A375 (cell line): Measurements from ENCODE around the gene TMPRSS3. TPM values are rescaled to one million over a fixed set of nuclear protein-coding genes. Genes with fewer than 3 reads are reported as not detected.

Experiments used
- small RNA-seq: library from RNA; depleted of rRNA; stranded (forward); fragments of <200 nt; gene quantifications from one replicate; pipeline ENCODE3, GENCODE V24; 2014
- total RNA-seq: library from RNA; depleted of rRNA; stranded (reverse); fragments of >200 nt; shearing (Covaris generic); gene quantifications from 2 replicates; pipeline ENCODE4 v1.2.3, GENCODE V29; 2014; rRNA removed

Gene TMPRSS3
- 0.45 and 0.79 TPM in 2 replicates for total RNA-seq

GRCh38 chr21:42395905-42396651, at the start of gene TMPRSS3:
TMPRSS3 (minus strand) TSS chr21:42396052; CDS start chr21:42395417, 635 bp downstream.

DNA sequence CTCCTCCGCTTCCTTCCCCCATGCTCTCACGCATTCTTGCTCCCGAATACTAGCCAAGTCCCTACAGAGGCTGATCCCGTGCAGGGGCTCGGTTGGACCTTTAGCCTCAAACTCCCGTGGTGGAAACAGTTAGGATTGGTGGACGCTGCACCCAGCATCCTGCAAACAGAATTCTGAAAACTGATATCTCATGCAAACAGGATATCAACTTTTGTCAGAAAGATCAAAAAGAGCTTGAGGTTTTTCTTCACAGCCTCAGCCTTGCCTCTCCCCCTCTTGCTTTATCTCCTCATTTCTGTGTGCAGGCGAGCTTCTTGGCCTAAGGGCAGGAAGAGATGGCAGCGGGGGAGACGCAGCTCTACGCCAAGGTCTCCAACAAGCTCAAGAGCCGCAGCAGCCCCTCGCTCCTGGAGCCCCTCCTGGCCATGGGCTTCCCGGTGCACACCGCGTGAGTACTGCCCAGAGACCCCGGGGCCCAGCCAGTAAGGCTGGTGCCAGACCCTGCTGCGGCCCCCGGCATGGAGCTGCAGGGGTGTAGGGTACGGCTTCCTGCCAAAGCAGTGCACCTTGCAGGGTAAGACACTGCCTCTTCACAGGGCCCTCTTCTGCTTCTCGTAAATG, 7.9 kb upstream of the TMPRSS3 start, which contains the start of gene UBASH3A:
Gene UBASH3A, plus strand, starts transcription at position 292 of the 621 bp plus-strand sequence. Its CDS starts 44 bp downstream, at position 336.

GRCh38 chr21:42366292-42367010, 29.4 kb downstream of the TMPRSS3 start, which contains the start of gene TFF1:
TFF1 (minus strand) TSS chr21:42366535; CDS start chr21:42366495, 40 bp downstream.

DNA sequence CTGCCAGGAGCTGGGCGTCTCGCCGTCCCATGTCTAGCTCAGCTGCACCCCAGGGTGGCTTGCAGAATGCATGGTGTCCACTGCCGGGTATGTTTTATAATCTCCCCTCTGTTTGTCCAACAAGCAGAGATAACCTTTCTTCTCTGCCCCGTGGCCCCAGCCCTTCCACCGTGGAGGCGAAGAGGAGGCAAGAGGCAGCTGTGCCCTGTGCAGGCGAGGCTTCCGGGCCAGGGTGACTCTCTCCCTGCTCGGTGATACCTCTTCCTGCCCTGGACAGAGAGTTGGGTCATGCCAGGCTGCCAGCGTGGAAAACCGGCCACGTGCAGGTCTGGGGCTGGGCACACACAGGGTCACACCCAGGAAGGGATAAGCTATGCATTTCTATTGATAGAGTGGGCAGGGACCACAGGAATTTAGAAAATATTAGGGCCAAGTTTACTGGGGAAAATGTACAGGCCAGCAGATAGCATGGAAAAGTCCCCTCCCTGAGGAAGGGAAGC, 44.9 kb downstream of the TMPRSS3 start, which contains the start of gene TFF2:
Gene TFF2, minus strand, starts transcription at position 68 of the 500 bp plus-strand sequence. Its CDS starts 37 bp downstream, at position 31.

Small RNA genes within 50 kb of the gene (small RNA-seq; reads per million reads assigned to genes)
- not detected for gene RNU6-1149P

Other genes starting within 250 kb of the TMPRSS3 start
- 2.6 and 3.9 TPM in 2 replicates for gene ABCG1, start 176.9 kb downstream of the TMPRSS3 start, total RNA-seq
- 0.40 and 2.5 TPM in 2 replicates for gene TFF3, start 80.6 kb downstream of the TMPRSS3 start, total RNA-seq
- gene TFF2, start 45.1 kb downstream of the TMPRSS3 start, total RNA-seq = 2.3 and 2.8 TPM in 2 replicates
- not detected in 2 replicates for gene TFF1, start 29.5 kb downstream of the TMPRSS3 start, total RNA-seq
- not detected in 2 replicates for gene UBASH3A, start 7.8 kb upstream of the TMPRSS3 start, total RNA-seq
- 0.08 and 0.11 TPM in 2 replicates for gene RSPH1, start 100.2 kb upstream of the TMPRSS3 start, total RNA-seq
- gene SLC37A1, start 117.8 kb upstream of the TMPRSS3 start, total RNA-seq = 2.3 and 3.3 TPM in 2 replicates